ENCODE measurements around the gene CRTC1.

Gene CRTC1

GRCh38 chr19:18653853-18654252 is 29.6 kb upstream of the CRTC1 start:
- DNase-seq (ENCODE audit: low spot score) = no peak

DNA sequence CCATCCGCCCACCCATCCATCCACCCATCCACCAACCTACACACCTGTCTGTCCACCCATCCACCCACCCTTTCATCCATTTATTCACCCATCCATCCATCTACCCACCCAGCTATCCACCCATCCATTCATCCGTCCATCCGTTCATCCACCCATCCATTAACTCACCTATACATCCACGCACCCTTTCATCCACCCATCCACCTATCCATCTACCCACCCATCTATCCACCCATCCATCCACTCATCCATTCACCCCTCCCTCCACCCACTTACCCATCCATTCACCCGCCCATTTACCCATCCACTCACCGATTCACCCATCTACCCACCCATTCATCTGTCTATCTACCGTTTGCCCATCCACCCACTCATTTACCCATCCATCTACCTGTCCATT is 29.0 kb upstream of the CRTC1 start:
- DNase-seq (ENCODE audit: low spot score) = no peak

DNA sequence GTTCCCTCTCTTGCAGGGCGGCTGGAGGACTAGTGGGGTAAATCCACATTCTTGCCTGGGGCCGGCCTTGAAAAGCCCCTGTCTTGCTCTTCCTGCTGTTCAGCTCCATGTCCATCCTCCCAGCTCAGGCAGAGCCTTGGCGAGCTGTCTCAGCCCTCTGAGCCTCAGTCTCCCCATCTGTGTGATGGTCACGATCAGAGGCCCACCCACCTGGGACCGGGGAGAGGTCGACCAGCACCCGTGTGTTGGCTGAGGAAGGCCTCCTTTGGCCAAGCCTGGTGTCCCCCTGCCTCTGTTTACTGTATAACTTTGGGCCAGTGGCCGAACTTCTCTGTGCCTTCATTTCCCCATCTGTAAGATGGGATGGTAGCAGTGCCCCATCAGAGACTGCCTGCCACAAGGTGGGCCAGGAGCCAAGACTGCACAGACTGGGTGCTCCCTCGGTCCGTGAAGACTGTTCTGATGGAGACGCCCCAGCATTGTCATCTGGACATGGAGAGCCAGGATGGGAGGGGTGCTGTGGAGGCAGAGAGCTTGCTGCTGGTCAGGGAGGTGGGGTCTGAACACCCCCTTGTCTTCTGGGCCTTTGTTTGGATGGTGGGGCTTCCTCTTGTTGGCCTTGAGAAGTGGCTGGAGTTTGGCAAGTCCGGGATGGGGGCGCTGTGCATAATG is 28.2 kb upstream of the CRTC1 start:
- no peak for DNase-seq (ENCODE audit: low spot score)

DNA sequence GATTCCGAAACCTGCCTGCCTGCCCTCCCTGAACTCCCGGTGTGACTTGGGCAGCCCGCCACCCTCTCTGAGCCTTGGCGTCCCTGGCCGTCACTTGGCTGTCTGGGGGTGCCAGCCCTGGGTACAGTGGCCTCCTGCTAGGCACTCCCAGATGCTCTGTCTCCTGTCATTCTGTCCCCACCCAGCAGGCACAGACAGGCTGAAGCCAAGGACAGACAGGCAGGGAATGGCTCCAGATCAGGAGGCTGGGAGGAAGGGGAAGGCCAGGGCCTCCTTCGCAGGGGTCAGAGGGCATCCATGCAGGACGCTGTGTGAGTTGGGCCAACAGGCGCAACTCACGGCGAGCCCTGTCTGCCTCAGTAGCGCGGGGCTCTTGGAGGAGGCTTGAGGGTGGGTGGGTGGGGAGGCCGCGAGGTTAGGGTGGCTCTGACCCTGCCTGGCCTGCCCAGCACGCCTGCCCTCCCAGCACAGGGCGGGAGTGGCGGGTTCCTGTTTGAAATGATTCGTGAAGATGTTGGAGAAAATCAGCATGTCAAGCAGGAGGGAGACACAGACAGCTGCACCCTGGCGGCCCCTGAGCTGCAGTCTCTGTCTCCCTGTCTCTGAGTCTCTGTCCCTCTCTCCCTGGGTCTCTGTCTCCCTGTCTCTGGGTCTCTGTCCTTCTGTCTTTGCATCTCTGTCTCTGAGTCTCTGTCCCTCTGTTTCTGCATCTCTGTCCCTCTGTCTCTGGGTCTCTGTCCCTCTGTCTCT is 27.0 kb upstream of the CRTC1 start:
- no peak for DNase-seq (ENCODE audit: low spot score)

DNA sequence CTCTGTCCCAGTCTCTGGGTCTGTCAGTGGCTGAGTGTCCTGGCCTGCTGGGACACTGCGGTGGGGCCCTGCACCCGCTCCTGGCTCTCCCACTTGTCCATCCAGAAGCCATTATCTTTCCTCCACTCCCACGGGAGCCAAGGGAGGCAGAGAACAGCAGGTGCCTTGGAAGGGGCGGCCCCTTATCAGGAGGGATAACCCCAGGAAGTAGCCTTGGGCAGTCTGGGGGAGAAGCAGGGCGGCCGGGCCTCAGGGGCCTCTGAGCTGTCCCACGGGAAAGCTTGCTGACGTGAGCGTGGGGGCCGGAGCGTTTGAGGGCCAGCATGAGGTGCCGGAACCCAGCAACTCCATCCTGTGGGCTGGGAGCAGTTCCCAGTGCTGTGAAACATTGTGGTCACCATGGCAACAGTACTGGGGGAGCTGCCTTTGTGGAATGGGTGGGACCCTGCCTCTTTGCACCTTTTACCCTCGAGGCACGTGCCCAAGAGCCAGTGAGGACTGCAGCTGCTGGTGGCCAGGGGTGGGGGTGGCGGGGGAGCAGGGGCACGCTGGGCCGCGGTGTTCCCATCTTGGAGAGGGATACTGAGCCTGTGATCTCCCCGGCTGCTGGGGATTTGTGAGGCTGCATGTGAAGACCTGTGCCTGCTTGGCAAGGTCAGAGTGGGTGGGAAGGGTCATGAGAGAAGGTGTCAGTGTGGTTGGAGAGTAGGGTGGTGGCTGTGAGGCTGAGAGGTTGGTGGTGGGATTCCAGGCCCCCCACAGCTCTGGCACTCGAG is 25.7 kb upstream of the CRTC1 start:
- no peak for DNase-seq (ENCODE audit: low spot score)

- no peak for DNase-seq (ENCODE audit: low spot score)
Measured at GRCh38 chr19:18658366-18658855, 25.1 kb upstream of the CRTC1 start.

DNA sequence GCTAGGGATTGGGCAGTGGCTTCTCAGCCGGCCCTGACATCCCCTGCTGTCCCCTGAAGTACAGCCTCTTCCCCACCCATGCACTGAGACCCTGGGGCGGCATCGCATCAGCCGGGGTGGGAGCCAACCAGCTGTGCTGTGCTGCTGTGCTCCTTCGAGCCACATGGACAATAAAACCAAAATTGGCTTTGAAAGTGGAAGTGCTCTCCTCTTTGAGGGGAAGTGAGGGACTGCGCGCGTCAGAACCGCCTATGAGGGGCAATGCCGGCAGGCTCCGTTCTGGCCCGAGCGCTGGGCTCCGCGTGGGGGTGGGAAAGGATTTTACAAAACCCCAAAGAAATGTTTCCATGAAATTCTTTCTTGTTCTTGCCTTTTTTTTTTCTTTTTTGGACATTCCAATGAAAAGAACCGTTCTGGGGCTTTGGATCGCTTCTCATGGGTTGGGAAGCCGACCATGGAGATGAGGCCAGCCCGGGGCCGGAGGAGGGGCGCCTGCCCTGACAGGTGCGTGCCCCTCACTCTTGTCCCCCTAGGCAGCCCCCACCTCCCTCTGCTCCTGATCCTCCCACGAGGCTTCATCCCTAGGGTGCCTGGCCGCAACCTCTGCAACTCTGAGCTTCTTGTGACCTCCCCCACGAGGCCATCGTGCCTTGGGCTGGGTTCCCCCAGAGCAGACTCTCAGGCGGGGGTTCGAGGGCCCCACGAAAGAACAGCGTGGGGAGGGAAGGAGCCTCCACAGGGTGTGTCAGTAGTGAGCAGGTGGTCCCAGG is 24.0 kb upstream of the CRTC1 start:
- no peak for DNase-seq (ENCODE audit: low spot score)

- no peak for DNase-seq (ENCODE audit: low spot score)
Measured at GRCh38 chr19:18660051-18660910, 23.2 kb upstream of the CRTC1 start.

DNA sequence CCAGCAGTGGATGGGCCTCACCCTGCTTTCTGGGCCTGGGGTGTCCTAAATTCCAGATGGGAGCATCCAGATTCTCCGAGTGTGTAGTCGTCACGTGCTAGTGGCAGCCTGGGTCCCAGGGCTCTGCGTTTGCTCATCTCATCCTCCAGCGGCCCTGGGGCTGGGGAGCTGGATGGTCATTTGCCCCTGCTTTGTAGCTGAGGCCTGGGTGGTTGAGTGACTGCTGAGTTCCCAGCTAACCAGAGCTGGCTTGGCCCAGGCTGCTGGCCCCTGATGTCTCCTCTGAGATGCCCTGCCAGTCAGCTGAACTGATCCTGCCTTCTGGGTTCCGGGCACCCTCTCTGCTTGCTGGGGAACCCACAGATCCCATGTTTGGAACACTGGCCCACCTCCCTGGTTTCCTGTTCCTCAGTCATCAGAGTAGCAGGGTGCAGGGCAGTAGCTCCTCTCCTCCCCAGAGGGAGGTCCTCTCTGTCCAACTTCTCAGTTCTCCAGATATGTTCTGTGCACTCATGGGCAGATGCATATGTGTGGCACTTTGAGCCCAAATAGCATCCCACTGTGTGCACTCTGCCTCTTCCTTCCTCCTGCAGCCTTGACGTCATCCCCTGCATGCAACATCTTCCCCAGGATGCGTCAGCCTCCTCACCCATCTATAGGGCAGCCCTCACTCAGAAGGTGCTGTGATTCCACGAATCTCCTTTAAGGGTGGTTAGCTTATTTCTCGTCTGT is 22.4 kb upstream of the CRTC1 start:
- DNase-seq (ENCODE audit: low spot score) = no peak

DNA sequence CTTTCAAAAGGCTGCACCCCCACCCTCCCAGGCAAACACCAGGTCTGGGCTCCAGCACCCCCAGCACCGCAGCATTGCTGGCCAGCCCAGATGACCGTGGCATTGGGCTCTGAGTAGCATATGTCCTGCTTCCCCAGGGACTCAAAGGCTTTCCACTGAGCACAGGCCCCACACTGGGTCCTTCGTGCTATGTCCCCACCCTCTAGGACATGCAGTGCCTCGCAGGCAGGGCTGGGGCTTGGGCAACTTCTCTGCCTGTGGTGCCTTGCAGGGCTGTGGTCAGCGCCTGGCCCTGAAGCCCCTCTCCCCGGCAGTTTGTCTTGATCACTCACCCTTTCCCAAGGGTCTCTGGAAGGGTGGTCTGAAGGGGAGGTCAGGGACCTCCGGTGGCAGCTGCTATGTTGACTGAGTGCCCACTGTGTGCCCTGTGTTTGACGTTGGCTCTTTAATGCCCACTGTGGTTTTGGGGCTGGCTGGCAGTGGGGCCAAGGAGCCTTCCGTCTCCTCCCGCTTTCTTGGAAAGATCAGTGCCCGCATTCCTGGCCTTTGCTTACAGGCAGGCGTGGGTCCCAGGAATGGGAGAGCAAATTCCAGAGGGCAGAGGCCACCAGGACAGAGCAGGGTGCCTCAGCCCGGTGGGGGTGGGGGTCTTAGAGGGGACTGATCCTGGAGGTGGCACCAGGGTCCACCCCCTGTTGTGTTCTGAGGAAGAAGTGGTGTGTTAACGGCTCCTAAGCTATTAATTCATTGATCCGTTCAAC is 20.3 kb upstream of the CRTC1 start:
- no peak for DNase-seq (ENCODE audit: low spot score)

GRCh38 chr19:18663940-18664530 is 19.4 kb upstream of the CRTC1 start:
- no peak for DNase-seq (ENCODE audit: low spot score)

DNA sequence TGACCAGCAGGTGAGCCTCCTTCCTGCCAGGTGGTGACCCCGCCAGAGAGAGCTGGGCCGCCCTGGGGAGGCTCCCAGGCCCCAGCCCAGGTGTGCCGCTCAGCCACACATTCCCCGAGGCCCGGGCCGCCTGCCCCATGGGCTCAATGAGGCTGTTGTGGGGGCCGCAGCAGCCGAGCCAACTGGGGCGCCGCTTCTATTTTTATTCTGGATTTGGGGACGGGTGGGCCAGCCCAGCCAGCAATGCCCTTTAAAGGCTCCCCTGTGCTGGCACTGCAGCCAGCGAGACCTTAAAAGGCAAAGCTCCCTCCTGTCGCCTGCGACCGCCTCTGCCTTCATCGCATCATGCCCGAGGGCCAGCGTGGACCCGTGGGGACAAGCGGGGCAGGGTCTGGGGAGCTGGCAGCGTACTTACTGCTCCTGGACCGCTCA is 17.7 kb upstream of the CRTC1 start:
- no peak for DNase-seq (ENCODE audit: low spot score)

DNA sequence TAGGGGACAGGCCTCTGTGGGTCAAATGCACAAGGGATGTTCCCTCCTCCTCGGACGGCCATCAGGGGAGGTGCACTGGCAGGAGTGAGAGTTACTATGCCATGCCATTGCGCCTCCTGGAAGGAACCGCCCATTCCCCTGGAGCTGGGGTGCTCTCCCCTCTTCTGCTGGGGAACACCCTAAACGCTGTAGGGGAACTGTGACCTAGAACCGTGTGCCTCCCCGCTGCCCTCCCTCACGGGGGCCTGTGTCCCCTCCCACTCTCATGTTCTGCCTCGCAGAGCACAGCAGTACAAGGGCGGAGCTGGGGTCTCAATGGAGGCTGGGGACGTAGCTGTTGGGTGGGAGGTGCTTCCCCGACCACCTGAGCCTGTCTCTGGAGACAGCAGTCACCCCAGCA is 17.2 kb upstream of the CRTC1 start:
- no peak for DNase-seq (ENCODE audit: low spot score)

- no peak for DNase-seq (ENCODE audit: low spot score)
Measured at GRCh38 chr19:18666784-18667183, 16.7 kb upstream of the CRTC1 start.

- no peak for DNase-seq (ENCODE audit: low spot score)
Measured at GRCh38 chr19:18667531-18668251, 15.8 kb upstream of the CRTC1 start.

DNA sequence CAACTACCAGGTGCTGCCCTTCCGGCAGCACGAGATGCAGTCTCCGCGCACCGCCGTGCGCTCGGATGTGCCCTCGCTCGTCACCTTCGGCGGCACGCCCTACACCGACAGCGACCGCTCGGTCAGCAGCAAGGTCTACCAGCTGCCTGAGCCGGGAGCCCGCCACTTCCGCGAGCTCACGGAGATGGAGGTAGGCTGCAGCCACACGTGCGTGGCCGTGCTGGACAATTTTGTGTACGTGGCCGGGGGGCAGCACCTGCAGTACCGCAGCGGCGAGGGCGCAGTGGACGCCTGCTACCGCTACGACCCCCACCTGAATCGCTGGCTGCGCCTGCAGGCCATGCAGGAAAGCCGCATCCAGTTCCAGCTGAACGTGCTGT is 15.2 kb upstream of the CRTC1 start:
- DNase-seq (ENCODE audit: low spot score) = no peak

DNA sequence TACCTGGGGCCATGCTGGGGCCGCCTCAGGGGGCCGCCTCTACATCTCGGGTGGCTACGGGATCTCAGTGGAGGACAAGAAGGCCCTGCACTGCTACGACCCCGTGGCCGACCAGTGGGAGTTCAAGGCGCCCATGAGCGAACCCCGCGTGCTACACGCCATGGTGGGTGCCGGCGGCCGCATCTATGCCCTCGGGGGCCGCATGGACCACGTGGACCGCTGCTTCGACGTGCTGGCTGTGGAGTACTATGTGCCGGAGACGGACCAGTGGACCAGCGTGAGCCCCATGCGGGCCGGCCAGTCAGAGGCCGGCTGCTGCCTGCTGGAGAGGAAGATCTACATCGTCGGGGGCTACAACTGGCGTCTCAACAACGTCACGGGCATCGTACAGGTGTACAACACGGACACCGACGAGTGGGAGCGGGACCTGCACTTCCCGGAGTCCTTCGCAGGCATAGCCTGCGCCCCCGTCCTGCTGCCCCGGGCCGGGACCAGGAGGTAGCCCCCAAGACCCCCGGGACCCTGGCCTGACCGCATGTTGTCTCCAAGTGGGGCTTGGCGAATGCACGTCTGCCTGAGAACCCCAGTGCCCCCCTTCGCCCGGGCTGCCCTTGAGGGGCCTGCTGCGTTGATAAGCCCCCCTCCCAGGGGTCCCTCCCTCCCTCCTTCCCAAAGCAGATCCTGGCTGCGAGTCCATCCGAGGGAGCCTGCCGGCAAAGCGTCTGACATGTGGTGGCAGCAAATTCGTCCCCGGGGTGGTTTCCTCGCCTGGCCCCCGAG is 14.5 kb upstream of the CRTC1 start:
- DNase-seq (ENCODE audit: low spot score) = no peak

GRCh38 chr19:18669524-18669817 is 14.0 kb upstream of the CRTC1 start:
- no peak for DNase-seq (ENCODE audit: low spot score)
